ENCODE data around the gene KLHL40.

KLHL40 gene

GRCh38 chr3:42653560-42654330 lies 31.6 kb upstream of the KLHL40 start, which contains the start of gene ZBTB47:
TSS of gene ZBTB47 (plus strand) at chr3:42653697. CDS start at chr3:42658356, 4,659 bp downstream.
- FAIRE-seq (no peak), DNase-seq (ENCODE audit: insufficient read length, low spot score) (no peak)
- TF ChIP-seq, protein P1, sequence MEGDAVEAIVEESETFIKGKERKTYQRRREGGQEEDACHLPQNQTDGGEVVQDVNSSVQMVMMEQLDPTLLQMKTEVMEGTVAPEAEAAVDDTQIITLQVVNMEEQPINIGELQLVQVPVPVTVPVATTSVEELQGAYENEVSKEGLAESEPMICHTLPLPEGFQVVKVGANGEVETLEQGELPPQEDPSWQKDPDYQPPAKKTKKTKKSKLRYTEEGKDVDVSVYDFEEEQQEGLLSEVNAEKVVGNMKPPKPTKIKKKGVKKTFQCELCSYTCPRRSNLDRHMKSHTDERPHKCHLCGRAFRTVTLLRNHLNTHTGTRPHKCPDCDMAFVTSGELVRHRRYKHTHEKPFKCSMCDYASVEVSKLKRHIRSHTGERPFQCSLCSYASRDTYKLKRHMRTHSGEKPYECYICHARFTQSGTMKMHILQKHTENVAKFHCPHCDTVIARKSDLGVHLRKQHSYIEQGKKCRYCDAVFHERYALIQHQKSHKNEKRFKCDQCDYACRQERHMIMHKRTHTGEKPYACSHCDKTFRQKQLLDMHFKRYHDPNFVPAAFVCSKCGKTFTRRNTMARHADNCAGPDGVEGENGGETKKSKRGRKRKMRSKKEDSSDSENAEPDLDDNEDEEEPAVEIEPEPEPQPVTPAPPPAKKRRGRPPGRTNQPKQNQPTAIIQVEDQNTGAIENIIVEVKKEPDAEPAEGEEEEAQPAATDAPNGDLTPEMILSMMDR (IDR thresholded peaks at IDR 0.05; ENCODE audit: insufficient read depth, missing control alignments) = no peak

DNA sequence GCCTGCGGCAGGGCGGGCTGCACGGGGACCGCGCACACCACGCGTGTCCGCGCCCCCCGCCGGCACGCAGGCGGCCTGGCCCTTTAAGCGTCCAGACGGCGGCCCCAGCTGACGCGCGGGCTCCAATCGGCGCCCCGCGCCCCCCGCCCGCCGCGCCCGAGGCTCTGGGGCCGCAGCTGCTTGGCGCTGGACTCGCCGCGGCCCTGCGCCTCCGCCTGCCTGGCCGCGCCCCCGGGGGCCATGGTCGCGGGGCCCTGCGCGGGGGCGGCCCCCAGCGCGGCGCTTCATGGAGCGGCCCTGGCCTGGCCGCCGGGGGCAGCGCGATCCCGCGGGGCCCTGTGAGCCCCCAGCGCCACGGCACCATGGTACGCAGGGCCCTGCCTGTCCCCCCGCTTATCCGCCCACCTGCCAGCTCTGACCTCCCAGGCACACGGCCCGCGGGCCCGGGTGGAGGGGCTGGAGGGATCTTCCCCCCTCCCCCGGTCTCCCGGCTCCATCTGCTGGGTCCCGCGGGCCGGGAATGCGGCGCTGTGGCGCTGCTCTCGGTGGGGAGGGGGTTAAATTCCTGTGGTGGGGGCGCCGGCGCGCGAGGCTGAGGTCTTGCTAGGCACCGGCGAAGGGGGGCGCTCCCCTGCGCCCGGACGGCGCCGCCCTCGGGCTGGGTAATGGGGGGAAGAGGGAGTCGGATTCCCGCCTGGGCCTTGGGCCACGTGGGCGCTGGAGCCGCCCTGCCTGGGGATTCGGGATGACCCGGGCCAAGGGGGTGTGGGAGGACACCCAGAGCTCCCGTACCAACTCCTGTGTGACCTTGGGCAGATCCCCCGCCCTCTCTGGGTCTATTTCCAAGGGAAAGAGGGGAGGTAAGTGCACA lies 30.8 kb upstream of the KLHL40 start:
- TF ChIP-seq, protein P1 (IDR thresholded peaks at IDR 0.05; ENCODE audit: insufficient read depth, missing control alignments) = no peak
- peak; percentile 85 for DNase-seq (ENCODE audit: insufficient read length, low spot score)
- FAIRE-seq = no peak

DNA sequence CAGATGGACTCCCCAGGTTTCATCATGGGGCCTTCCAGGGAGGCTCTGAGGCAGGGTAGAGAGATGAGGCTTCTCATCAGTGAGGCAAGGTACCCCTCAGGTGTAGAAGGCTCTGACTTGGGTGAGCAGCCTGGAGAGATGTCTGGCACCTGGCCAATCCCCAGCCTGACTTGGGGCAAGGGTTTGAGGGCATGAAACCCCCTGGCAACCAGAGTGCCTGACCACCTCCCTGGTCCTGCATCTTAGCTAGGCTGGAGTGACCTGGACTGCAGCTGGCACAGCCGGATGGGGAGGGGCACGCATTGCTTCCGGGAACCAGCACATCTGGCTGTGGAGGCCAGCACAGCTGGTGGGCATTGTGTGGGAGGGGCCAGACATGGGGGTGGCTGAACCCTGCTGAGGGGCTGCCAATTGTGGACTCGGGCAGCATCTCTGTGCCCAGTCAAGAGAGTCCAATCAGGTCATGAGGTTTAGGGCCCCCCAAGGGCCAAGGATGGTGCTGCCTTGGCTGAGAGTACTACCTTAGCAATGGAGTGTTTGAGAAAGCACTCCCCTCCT lies 29.9 kb upstream of the KLHL40 start:
- no peak for FAIRE-seq
- DNase-seq (ENCODE audit: insufficient read length, low spot score) = no peak
- TF ChIP-seq, protein P1 (IDR thresholded peaks at IDR 0.05; ENCODE audit: insufficient read depth, missing control alignments) = no peak

GRCh38 chr3:42655980-42656679 lies 29.2 kb upstream of the KLHL40 start:
- DNase-seq (ENCODE audit: insufficient read length, low spot score) (no peak), FAIRE-seq (no peak)
- TF ChIP-seq, protein P1 (IDR thresholded peaks at IDR 0.05; ENCODE audit: insufficient read depth, missing control alignments) = no peak

DNA sequence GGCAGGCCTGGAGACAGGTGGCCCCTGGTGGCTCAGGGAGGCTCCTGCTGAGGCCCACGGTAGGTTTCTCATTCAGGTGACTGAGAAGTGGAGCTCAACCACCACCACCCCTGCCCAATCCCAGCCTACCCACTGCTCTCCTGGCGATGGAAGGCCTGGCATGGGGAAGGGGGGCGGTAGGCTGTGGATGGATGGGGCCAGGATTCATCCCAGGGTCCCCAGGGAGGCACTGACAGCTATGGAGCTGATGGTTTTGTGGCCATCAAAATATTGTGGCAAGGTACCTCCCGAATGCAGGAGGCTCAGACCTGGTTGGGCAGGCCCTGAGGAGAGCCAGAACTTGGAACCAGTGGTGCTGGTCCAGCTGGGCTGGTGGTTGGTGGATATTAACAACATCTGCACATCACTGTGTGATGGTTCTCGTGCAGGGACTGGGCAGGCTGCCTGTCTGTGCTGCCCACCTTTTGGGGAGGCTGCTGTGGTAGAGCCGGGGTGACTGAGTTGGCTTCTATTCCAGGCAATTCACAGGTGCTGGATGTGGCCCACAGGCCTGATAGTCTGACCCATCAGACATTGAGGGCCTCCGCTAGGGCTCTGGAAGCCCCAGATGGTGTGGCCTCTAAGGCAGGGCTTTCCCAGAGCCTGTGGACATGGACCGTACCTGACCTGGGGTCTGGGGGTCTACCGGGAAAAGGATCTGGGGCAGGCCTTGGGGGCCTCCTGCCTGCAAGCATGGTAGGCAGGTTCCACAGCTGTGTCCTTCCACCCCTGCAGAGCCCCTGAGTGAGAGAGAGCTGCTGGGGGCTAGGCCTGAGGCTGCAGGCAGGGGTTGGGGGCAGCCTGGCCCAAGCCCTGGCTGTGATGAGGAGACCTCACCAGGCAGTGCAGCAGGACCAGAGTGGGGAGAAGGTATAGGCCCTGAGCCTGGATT lies 28.4 kb upstream of the KLHL40 start:
- DNase-seq (ENCODE audit: insufficient read length, low spot score) (no peak), FAIRE-seq (no peak)
- TF ChIP-seq, protein P1 (IDR thresholded peaks at IDR 0.05; ENCODE audit: insufficient read depth, missing control alignments) = no peak

DNA sequence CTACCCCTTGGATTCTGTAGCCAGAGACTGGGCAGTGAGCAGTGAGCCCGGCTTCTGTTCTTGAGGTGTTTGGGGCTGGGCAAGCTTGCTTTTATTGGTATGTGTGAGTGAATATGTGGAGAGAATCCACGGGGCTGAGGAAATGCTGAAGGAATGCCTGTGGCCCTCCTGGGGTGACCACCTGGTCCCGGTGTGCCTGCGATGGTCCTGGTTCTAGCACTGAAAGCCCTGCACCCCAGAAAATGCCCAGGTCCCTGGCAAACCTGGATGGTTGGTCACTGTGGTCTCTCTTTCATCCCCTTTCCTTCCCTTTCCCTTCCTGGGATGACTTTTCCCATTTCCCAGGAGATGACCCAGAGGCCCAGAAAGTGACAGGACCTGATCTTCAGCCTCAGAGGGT lies 27.7 kb upstream of the KLHL40 start:
- FAIRE-seq (no peak), DNase-seq (ENCODE audit: insufficient read length, low spot score) (no peak)
- TF ChIP-seq, protein P1 (IDR thresholded peaks at IDR 0.05; ENCODE audit: insufficient read depth, missing control alignments) = no peak
